ENCODE results near the gene AATK. TPM values are rescaled to one million over a fixed set of nuclear protein-coding genes. Genes with fewer than 3 reads are reported as not detected.

The AATK gene
- polyA plus RNA-seq, 1 donor (not counting 4 experiments of a cell fraction or from before 2014, with no cell fraction given): 0.16 TPM

- peaks cover 24% of the 10 kb centered on the region for H3K27me3 ChIP-seq (ENCODE audit: control insufficient read depth, extremely low read depth, insufficient read depth, low read length)
- H3K4me1 ChIP-seq (ENCODE audit: control insufficient read depth, extremely low read depth, insufficient read depth, low read length): no peaks in the 10 kb centered on the region
- H3K79me2 ChIP-seq (ENCODE audit: control insufficient read depth, insufficient read depth, low read length): no peaks in the 10 kb centered on the region
- H3K9ac ChIP-seq (ENCODE audit: control insufficient read depth, extremely low read depth, insufficient read depth, low read length): no peak overlapping the region
- H3K4me2 ChIP-seq (ENCODE audit: control insufficient read depth, extremely low read depth, insufficient read depth, low read depth, low read length): no peak overlapping the region
- H3K4me3 ChIP-seq (ENCODE audit: control insufficient read depth in 2 of 3, extremely low read depth in 1 of 3, insufficient read depth in 2 of 3, low read depth in 1 of 3, low read length in 3 of 3): no peak overlapping the region
- no peak overlapping the region for H3K27ac ChIP-seq (ENCODE audit: control insufficient read depth, insufficient read depth, low read length)
- H3K36me3 ChIP-seq (ENCODE audit: control insufficient read depth in 2 of 2, extremely low read depth in 1 of 2, insufficient read depth in 2 of 2, low read length in 2 of 2): no peaks in the 10 kb centered on the region
- no peaks in the 10 kb centered on the region for H3K9me1 ChIP-seq (ENCODE audit: control insufficient read depth, extremely low read depth, insufficient read depth, low read length)
- peaks cover 7% of the 10 kb centered on the region for H3K9me3 ChIP-seq (ENCODE audit: control insufficient read depth, low read depth, low read length)
- no peak for DNase-seq (ENCODE audit: low read depth, low spot score)
- no peak for TF ChIP-seq EZH2 (IDR thresholded peaks at IDR 0.05; ENCODE audit: low read length)
- TF ChIP-seq, protein P1, sequence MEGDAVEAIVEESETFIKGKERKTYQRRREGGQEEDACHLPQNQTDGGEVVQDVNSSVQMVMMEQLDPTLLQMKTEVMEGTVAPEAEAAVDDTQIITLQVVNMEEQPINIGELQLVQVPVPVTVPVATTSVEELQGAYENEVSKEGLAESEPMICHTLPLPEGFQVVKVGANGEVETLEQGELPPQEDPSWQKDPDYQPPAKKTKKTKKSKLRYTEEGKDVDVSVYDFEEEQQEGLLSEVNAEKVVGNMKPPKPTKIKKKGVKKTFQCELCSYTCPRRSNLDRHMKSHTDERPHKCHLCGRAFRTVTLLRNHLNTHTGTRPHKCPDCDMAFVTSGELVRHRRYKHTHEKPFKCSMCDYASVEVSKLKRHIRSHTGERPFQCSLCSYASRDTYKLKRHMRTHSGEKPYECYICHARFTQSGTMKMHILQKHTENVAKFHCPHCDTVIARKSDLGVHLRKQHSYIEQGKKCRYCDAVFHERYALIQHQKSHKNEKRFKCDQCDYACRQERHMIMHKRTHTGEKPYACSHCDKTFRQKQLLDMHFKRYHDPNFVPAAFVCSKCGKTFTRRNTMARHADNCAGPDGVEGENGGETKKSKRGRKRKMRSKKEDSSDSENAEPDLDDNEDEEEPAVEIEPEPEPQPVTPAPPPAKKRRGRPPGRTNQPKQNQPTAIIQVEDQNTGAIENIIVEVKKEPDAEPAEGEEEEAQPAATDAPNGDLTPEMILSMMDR (optimal IDR thresholded peaks at IDR 0.05 in 1 of 3, IDR thresholded peaks at IDR 0.05 in 1 of 3, conservative IDR thresholded peaks at IDR 0.05 in 1 of 3; ENCODE audit: extremely low read depth in 1 of 3, insufficient read depth in 2 of 3, low read length in 3 of 3): no peak
- H4K20me1 ChIP-seq (ENCODE audit: control insufficient read depth, extremely low read depth, insufficient read depth, low read length): no peaks in the 10 kb centered on the region
- dilution Hi-C loops (cut with MboI; ENCODE audit: extremely low pct_ligation_motif_present, low sequenced_read_pairs): no loop called here
- no peak overlapping the region for H2AFZ ChIP-seq (ENCODE audit: control insufficient read depth, low read length)
- no peak for FAIRE-seq
Measured at GRCh38 chr17:81138500-81138899, 27.5 kb downstream of the AATK start.

DNA sequence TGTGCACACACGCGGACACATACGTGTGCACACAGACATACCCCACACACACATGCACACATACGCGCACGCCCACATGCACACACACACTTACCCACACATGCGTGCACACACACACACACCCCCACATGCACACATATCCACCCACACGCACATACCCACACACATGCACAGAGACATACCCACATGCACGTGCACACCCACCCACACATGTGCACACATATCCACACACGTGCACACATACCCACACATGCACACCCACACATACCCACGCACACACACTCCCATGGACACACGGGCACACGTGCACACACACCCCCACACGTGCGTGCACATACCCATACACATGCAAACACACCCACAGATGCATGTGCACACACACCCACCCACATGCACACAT, 27.9 kb downstream of the AATK start:
- TF ChIP-seq, protein P1 (optimal IDR thresholded peaks at IDR 0.05 in 1 of 3, IDR thresholded peaks at IDR 0.05 in 1 of 3, conservative IDR thresholded peaks at IDR 0.05 in 1 of 3; ENCODE audit: extremely low read depth in 1 of 3, insufficient read depth in 2 of 3, low read length in 3 of 3): no peak
- no peak for TF ChIP-seq EZH2 (IDR thresholded peaks at IDR 0.05; ENCODE audit: low read length)
- no peak overlapping the region for H3K9ac ChIP-seq (ENCODE audit: control insufficient read depth, extremely low read depth, insufficient read depth, low read length)
- H2AFZ ChIP-seq (ENCODE audit: control insufficient read depth, low read length): no peak overlapping the region
- H3K4me1 ChIP-seq (ENCODE audit: control insufficient read depth, extremely low read depth, insufficient read depth, low read length): no peaks in the 10 kb centered on the region
- FAIRE-seq: no peak
- no peaks in the 10 kb centered on the region for H3K79me2 ChIP-seq (ENCODE audit: control insufficient read depth, insufficient read depth, low read length)
- no peaks in the 10 kb centered on the region for H3K36me3 ChIP-seq (ENCODE audit: control insufficient read depth in 2 of 2, extremely low read depth in 1 of 2, insufficient read depth in 2 of 2, low read length in 2 of 2)
- H3K27me3 ChIP-seq (ENCODE audit: control insufficient read depth, extremely low read depth, insufficient read depth, low read length): peaks cover 26% of the 10 kb centered on the region
- H3K4me2 ChIP-seq (ENCODE audit: control insufficient read depth, extremely low read depth, insufficient read depth, low read depth, low read length): no peak overlapping the region
- no peaks in the 10 kb centered on the region for H3K9me1 ChIP-seq (ENCODE audit: control insufficient read depth, extremely low read depth, insufficient read depth, low read length)
- no peak overlapping the region for H3K4me3 ChIP-seq (ENCODE audit: control insufficient read depth in 2 of 3, extremely low read depth in 1 of 3, insufficient read depth in 2 of 3, low read depth in 1 of 3, low read length in 3 of 3)
- no peak for DNase-seq (ENCODE audit: low read depth, low spot score)
- dilution Hi-C loops (cut with MboI; ENCODE audit: extremely low pct_ligation_motif_present, low sequenced_read_pairs): no loop called here
- H3K9me3 ChIP-seq (ENCODE audit: control insufficient read depth, low read depth, low read length): peaks cover 7% of the 10 kb centered on the region
- H4K20me1 ChIP-seq (ENCODE audit: control insufficient read depth, extremely low read depth, insufficient read depth, low read length): no peaks in the 10 kb centered on the region
- H3K27ac ChIP-seq (ENCODE audit: control insufficient read depth, insufficient read depth, low read length): no peak overlapping the region

Measured in keratinocyte (primary cell).